ENCODE results near the gene GALK1.

Gene GALK1

DNA sequence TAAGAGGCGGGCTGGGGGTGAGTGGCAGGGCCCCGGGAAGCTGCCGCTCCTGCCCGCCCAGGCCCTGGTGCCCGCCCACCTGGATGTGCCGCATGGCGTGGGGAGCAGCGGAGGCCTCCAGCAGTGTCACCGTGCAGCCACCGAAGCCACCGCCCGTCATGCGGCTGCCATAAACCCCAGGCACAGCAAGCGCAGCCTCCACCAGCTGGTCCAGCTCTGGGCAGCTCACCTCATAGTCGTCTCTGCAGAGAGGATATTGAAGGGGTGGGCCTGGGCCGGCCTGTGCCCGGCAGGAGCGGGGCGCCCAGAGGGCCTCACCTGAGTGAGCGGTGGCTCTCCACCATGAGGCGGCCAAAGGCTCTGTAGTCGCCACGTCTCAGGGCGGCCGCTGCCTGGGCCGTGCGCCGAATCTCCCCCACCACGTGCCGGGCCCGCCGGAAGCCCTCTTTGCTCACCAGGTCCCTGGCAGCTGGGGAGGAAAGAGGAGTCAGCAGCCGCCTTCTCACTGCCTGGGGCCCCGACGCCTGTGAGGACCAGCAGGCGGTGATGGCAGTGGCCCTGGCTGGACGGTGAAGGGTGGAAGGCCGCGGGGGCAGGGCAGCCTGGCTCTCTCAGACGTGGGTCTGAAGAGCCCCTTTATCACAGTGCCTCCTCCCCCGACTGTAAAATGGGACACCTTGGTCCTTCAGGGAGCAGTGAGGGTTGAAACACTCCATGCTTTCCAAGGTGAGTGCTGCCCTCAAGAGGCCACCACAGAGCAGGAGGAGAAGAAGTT is 6.7 kb downstream of the GALK1 start:
- in situ Hi-C loops (cut with HindIII; ENCODE audit: low sequenced_read_pairs), result no loop called here
- H3K4me3 ChIP-seq (ENCODE audit: low read depth, low read length), result no peak overlapping the region
- no peak for DNase-seq (ENCODE audit: low read depth)
- peak; percentile 47 for TF ChIP-seq CTCF (IDR thresholded peaks at IDR 0.05; ENCODE audit: low read depth, low read length, missing control alignments)

GRCh38 chr17:75757086-75757681 is 7.8 kb downstream of the GALK1 start:
- in situ Hi-C loops (cut with HindIII; ENCODE audit: low sequenced_read_pairs), result no loop called here
- H3K4me3 ChIP-seq (ENCODE audit: low read depth, low read length), result no peak overlapping the region
- no peak for DNase-seq (ENCODE audit: low read depth)
- no peak for TF ChIP-seq CTCF (IDR thresholded peaks at IDR 0.05; ENCODE audit: low read depth, low read length, missing control alignments)

- H3K4me3 ChIP-seq (ENCODE audit: low read depth, low read length), result no peak overlapping the region
- in situ Hi-C loops (cut with HindIII; ENCODE audit: low sequenced_read_pairs), result no loop called here
- no peak for TF ChIP-seq CTCF (IDR thresholded peaks at IDR 0.05; ENCODE audit: low read depth, low read length, missing control alignments)
Observed at GRCh38 chr17:75756451-75757085, 8.4 kb downstream of the GALK1 start.

DNA sequence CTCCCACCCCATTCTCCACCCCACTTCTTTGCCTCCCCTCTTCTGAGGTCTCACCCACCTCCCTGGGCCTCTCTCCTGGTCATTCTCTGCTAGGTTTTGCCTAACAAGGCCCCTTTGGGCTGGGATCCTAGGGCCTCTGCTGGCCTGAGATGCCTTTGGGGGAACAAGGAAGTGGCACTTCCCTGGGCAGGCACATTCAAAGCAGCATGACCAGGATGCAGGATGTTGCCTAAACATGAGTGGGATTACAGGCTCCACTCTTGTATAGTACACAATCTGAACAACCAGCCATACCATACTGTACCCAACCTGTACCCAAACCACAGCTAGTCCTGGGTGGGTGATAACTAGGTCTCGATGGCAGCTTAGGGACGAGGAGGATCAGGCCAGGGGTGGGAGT is 9.0 kb downstream of the GALK1 start:
- no peak overlapping the region for H3K4me3 ChIP-seq (ENCODE audit: low read depth, low read length)
- in situ Hi-C loops (cut with HindIII; ENCODE audit: low sequenced_read_pairs), result no loop called here
- TF ChIP-seq CTCF (IDR thresholded peaks at IDR 0.05; ENCODE audit: low read depth, low read length, missing control alignments), result no peak
- DNase-seq (ENCODE audit: low read depth), result no peak

More at GRCh38 chr17:75756451-75757085, 8.4 kb downstream of the GALK1 start:
- no peak for DNase-seq (ENCODE audit: low read depth)

DNA sequence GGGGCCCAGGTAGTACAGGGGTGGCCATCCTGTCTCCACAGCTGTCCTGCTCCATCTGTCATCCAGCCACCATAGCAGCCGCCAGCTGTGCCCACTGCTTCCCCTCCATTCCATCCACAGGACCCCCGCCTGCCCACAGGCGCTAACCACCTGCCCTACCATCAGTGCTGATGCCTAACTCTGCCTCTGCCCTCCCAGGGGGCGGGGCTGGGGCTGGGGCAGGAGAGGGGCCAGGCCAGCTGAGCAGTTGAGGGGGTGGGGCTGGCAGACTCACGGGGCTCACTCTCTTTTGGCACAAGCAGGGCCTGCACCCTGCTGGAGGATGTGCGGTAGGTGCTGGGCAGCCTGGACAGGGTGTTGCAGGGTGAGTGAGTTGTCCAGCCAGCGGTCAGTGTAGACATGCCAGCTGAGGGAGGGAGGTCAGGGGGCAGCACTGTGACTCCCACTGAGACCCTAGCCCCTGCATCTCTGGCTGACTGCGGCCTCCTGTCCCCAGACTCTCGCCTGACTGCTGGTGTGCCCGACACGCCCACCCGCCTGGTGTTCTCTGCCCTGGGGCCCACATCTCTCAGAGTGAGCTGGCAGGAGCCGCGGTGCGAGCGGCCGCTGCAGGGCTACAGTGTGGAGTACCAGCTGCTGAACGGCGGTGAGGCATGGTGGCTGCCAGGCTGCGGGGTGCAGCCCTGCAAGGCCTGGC is 9.6 kb downstream of the GALK1 start:
- DNase-seq (ENCODE audit: low read depth), result no peak
- TF ChIP-seq CTCF (IDR thresholded peaks at IDR 0.05; ENCODE audit: low read depth, low read length, missing control alignments), result no peak
- in situ Hi-C loops (cut with HindIII; ENCODE audit: low sequenced_read_pairs), result no loop called here
- H3K4me3 ChIP-seq (ENCODE audit: low read depth, low read length), result no peak overlapping the region

Data from astrocyte of the cerebellum (primary cell).